ENCODE results near the gene ZBTB42. TPM values are rescaled to one million over a fixed set of nuclear protein-coding genes. Genes with fewer than 3 reads are reported as not detected.

ZBTB42 gene
- total RNA-seq, 1 donor from 2014 or later: 3.1 TPM

DNA sequence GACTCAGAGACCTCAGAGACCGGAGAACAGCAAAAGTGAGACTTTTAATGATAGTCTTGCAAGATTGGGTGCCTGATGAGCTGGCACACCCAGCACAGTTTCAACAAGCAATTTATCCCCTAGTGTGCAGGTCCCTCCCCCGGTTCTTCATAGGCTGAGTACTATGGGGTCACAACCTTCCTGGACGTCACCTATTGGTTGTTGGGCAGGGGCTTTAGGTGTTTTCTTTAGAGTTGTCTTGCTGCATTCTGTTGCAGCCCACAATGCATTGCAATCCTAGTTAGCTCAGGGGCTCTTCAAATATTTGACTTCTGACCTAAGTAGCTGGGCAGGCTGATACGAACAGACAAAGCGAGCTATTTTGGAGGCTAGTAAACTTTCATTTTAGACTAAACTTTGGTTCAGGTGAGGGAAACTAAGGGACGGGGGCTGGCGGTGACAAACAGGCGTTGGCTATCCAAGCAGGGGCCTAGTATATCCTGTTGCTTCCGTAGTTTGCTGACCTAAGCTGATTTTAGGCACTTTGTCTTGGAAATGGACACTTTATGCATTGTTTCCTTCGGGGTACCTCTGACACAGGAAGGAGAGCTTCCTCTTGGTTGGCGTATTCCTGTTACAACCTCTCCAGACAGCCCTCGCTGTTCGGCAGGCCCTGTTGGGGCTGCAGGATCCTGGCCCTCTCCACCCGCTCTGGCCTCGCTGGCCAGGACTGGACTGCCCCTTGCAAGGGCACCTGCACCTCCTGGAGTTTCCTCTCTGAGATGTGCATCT, 33.9 kb upstream of the ZBTB42 start:
- intact Hi-C loops (cut with micrococcal nuclease): no loop called here
- ATAC-seq (ENCODE audit: low read depth): no peak
- H3K27ac Mint-ChIP-seq: no peak overlapping the region

DNA sequence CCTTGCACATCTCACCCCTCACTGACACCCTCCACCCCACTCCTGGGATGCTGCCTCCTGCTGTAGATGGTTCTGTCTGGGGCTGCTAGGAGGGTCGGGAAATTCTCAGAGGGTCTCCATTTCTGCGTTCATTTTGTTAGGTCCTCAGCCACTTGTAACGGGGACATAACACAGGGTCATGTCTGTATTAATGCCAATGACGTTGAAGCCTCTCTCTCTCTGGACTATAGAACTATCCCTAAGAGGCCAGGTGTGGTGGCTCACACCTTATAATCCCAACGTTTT, 33.3 kb upstream of the ZBTB42 start:
- POLR2A ChIA-PET: no interaction called here
- no peak for DNase-seq

More for the DNA sequence above, 33.9 kb upstream of the ZBTB42 start:
- DNase-seq: no peak
- TF ChIP-seq, protein P1, sequence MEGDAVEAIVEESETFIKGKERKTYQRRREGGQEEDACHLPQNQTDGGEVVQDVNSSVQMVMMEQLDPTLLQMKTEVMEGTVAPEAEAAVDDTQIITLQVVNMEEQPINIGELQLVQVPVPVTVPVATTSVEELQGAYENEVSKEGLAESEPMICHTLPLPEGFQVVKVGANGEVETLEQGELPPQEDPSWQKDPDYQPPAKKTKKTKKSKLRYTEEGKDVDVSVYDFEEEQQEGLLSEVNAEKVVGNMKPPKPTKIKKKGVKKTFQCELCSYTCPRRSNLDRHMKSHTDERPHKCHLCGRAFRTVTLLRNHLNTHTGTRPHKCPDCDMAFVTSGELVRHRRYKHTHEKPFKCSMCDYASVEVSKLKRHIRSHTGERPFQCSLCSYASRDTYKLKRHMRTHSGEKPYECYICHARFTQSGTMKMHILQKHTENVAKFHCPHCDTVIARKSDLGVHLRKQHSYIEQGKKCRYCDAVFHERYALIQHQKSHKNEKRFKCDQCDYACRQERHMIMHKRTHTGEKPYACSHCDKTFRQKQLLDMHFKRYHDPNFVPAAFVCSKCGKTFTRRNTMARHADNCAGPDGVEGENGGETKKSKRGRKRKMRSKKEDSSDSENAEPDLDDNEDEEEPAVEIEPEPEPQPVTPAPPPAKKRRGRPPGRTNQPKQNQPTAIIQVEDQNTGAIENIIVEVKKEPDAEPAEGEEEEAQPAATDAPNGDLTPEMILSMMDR (IDR thresholded peaks at IDR 0.05): no peak
- Mint-ChIP-seq H3K4me3 (no peak overlapping the region), H3K36me3 (ENCODE audit: low read depth) (peaks cover 23% of the 10 kb centered on the region), H3K27me3 (no peaks in the 10 kb centered on the region), H3K9me3 (peaks cover 2% of the 10 kb centered on the region), H3K4me1 (peaks cover 3% of the 10 kb centered on the region)
- ChIA-PET CTCF (interaction anchor here (4.3 to 6.7 kb wide), 2 partner anchors 13 to 59 kb away, joined by 27 to 59 read pairs; partner anchors contain the start of gene SIVA1), POLR2A (interaction anchor here (0.6 kb wide), 1 partner anchor 279 kb away, joined by 3 read pairs; no protein-coding TSS in a partner anchor)

DNA sequence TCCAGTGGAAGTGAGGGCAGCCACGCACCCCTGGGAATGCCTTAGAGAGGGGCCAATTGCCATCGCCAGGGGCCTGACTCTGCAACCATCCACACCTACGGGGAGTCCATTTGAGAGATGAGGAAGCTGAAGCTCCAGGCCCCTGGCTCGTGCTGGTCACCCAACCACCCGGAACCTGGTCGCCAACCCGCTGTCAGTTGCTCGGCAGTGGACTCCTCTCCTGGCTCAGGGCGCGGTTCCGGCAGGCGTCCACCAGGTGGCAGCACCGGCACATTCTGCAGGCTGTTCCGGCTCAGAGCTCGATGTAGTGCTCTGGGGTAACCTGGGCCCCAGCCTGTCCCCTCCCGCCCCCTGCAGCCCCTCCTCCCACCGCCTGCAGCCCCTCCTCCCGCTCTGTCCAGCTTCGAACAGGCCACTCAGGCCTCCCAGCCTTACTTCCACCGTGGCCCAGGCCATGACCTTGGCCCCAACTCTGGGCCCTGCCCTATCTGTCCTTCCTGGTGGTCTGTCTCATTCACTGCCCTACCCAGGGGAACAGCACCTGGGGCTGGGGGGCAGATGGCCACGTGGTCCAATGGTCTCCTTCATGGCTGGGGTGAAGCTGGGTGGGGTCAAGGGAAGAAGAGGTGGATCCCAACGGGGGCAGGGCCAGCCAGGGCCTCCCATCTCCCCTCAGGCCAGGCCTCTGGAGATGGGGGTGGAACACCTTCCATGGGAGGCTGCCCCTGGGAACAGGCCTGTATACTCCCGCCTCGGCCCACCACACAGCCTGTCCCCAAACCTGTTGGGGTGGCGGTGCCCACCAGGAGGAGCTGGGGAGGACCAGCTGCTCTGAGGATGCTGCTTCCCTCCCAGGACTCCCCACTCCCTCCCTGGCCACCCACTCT, 32.2 kb upstream of the ZBTB42 start:
- CTCF ChIA-PET: interaction anchor here (0.6 to 6.7 kb wide), 12 partner anchors 15 to 291 kb away, joined by 3 to 59 read pairs (median 3); partner anchors contain the start of genes SIVA1 and ZBTB42
- Mint-ChIP-seq H3K27me3 (no peaks in the 10 kb centered on the region), H3K9me3 (peaks cover 2% of the 10 kb centered on the region), H3K36me3 (ENCODE audit: low read depth) (peaks cover 30% of the 10 kb centered on the region), H3K27ac (no peak overlapping the region), H3K4me3 (no peak overlapping the region), H3K4me1 (peaks cover 3% of the 10 kb centered on the region)
- TF ChIP-seq, protein P1 (IDR thresholded peaks at IDR 0.05): no peak
- intact Hi-C loops (cut with micrococcal nuclease): loop anchor here (1.0 to 2.0 kb wide), 5 partner anchors 32 to 277 kb away; partner anchors contain the start of gene ZBTB42
- DNase-seq (peak; percentile 90), ATAC-seq (ENCODE audit: low read depth) (peak; percentile 98)
- POLR2A ChIA-PET: interaction anchor here (0.7 to 1.2 kb wide), 3 partner anchors 20 to 57 kb away, joined by 3 to 13 read pairs (median 4); no protein-coding TSS in a partner anchor

More for the DNA sequence above, 33.3 kb upstream of the ZBTB42 start:
- intact Hi-C loops (cut with micrococcal nuclease): no loop called here
- no peaks in the 10 kb centered on the region for H3K27me3 Mint-ChIP-seq
- H3K4me1 Mint-ChIP-seq: peaks cover 3% of the 10 kb centered on the region
- H3K36me3 Mint-ChIP-seq (ENCODE audit: low read depth): peaks cover 25% of the 10 kb centered on the region
- no peak overlapping the region for H3K27ac Mint-ChIP-seq
- CTCF ChIA-PET: interaction anchor here (4.3 to 6.7 kb wide), 2 partner anchors 14 to 59 kb away, joined by 27 to 59 read pairs; partner anchors contain the start of gene SIVA1
- H3K4me3 Mint-ChIP-seq: no peak overlapping the region
- ATAC-seq (ENCODE audit: low read depth): no peak
- TF ChIP-seq, protein P1 (IDR thresholded peaks at IDR 0.05): no peak
- H3K9me3 Mint-ChIP-seq: peaks cover 2% of the 10 kb centered on the region

DNA sequence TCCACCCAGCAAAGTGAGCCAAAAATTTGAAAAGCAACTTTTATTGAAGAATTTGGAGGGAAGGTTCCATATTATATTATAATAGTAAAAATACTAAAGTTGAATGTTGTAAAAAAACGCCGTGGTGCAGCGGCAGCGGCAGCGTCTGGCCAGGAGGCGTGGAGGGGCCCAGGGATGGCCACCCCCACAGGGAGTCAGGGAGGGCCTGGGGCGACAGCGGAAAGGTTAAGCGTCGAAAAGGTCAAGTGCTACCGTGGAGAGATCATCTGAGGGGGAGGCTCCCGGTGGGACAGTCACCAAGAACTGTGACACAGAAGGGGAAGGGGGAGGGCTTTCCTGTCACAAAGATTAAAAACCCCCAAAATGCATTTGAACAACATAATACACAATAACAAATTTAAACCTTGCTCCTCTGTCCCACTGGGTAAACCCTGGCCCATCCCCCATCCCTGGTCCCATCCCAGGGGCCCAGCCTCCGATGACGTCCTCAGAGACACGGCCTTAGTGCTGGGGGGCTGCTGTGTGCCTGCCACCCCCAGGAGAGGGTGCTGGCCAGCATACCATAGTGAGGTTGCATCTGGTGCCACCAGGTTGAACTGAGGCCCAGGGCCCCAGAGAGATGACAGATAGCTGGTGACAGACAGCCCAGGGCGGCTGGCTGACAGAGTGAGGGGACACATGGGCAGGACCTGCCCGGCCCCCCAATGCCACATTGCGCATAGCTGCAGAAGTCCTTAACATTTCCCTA, 31.4 kb upstream of the ZBTB42 start:
- peaks cover 2% of the 10 kb centered on the region for H3K9me3 Mint-ChIP-seq
- POLR2A ChIA-PET: interaction anchor here (1.2 kb wide), 1 partner anchor 48 kb away, joined by 4 read pairs; no protein-coding TSS in a partner anchor
- peaks cover 3% of the 10 kb centered on the region for H3K4me1 Mint-ChIP-seq
- ATAC-seq (ENCODE audit: low read depth) (no peak), DNase-seq (no peak)
- TF ChIP-seq, protein P1 (IDR thresholded peaks at IDR 0.05): no peak
- CTCF ChIA-PET: interaction anchor here (0.8 to 6.7 kb wide), 5 partner anchors 16 to 276 kb away, joined by 3 to 59 read pairs (median 9); partner anchors contain the start of genes SIVA1 and ZBTB42
- H3K36me3 Mint-ChIP-seq (ENCODE audit: low read depth): peaks cover 34% of the 10 kb centered on the region
- H3K4me3 Mint-ChIP-seq: no peak overlapping the region
- no peak overlapping the region for H3K27ac Mint-ChIP-seq
- intact Hi-C loops (cut with micrococcal nuclease): loop anchor here (2.0 kb wide), 1 partner anchor 31 kb away; the partner anchor contains the start of gene ZBTB42
- no peaks in the 10 kb centered on the region for H3K27me3 Mint-ChIP-seq

Measured in activated B cell treated with CpG ODN at 0.5 μM for 24 hours (primary cell).